ENCODE measurements around the gene GAS2L1.

GAS2L1 gene

GRCh38 chr22:29306835-29307595 lies 565 bp downstream of the GAS2L1 start (continued):
- TF ChIP-seq ZSCAN5A (tag by site-specific recombination; IDR thresholded peaks at IDR 0.05) (no peak), ZNF626 (tag by site-specific recombination; IDR thresholded peaks at IDR 0.05) (no peak), SCRT1 (tag by site-specific recombination; IDR thresholded peaks at IDR 0.05; ENCODE audit: borderline replicate concordance) (no peak), ZNF670 (tag by site-specific recombination; IDR thresholded peaks at IDR 0.05; ENCODE audit: low read depth) (no peak), KLF8 (tag by site-specific recombination; IDR thresholded peaks at IDR 0.05) (peak; percentile 49; the same call in 1 of the 2 replicates), ZNF776 (tag by site-specific recombination; IDR thresholded peaks at IDR 0.05; ENCODE audit: borderline replicate concordance) (no peak), KLF1 (tag by site-specific recombination; IDR thresholded peaks at IDR 0.05) (peak; percentile 71), KLF7 (tag by site-specific recombination; IDR thresholded peaks at IDR 0.05; ENCODE audit: borderline replicate concordance) (no peak), KLF9 (tag by site-specific recombination; IDR thresholded peaks at IDR 0.05; ENCODE audit: low read depth) (peak; percentile 71), ZNF133 (tag by site-specific recombination; IDR thresholded peaks at IDR 0.05) (no peak), ZNF677 (tag by site-specific recombination; IDR thresholded peaks at IDR 0.05) (no peak), ZNF223 (tag by site-specific recombination; IDR thresholded peaks at IDR 0.05) (no peak), SP2 (tag by site-specific recombination; IDR thresholded peaks at IDR 0.05) (peak; percentile 60), ZNF335 (tag by site-specific recombination; conservative IDR thresholded peaks at IDR 0.05) (peak; percentile 39; the same call in 1 of the 2 replicates), MZF1 (tag by site-specific recombination; IDR thresholded peaks at IDR 0.05; ENCODE audit: borderline replicate concordance) (no peak), ZNF404 (tag by site-specific recombination; IDR thresholded peaks at IDR 0.05) (no peak), ZNF324 (tag by site-specific recombination; IDR thresholded peaks at IDR 0.05) (no peak), ZNF701 (tag by site-specific recombination; IDR thresholded peaks at IDR 0.05) (no peak), ZSCAN30 (tag by site-specific recombination; IDR thresholded peaks at IDR 0.05) (no peak), ZNF19 (tag by site-specific recombination; IDR thresholded peaks at IDR 0.05; ENCODE audit: low read depth) (no peak), ZNF692 (tag by site-specific recombination; IDR thresholded peaks at IDR 0.05) (peak; percentile 98)
- TF ChIP-seq, protein P1, sequence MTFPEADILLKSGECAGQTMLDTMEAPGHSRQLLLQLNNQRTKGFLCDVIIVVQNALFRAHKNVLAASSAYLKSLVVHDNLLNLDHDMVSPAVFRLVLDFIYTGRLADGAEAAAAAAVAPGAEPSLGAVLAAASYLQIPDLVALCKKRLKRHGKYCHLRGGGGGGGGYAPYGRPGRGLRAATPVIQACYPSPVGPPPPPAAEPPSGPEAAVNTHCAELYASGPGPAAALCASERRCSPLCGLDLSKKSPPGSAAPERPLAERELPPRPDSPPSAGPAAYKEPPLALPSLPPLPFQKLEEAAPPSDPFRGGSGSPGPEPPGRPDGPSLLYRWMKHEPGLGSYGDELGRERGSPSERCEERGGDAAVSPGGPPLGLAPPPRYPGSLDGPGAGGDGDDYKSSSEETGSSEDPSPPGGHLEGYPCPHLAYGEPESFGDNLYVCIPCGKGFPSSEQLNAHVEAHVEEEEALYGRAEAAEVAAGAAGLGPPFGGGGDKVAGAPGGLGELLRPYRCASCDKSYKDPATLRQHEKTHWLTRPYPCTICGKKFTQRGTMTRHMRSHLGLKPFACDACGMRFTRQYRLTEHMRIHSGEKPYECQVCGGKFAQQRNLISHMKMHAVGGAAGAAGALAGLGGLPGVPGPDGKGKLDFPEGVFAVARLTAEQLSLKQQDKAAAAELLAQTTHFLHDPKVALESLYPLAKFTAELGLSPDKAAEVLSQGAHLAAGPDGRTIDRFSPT (tag by site-specific recombination; IDR thresholded peaks at IDR 0.05), result no peak
- TF ChIP-seq, protein P2, sequence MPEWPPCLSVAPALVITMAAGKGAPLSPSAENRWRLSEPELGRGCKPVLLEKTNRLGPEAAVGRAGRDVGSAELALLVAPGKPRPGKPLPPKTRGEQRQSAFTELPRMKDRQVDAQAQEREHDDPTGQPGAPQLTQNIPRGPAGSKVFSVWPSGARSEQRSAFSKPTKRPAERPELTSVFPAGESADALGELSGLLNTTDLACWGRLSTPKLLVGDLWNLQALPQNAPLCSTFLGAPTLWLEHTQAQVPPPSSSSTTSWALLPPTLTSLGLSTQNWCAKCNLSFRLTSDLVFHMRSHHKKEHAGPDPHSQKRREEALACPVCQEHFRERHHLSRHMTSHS (tag by site-specific recombination; IDR thresholded peaks at IDR 0.05), result no peak
- TF ChIP-seq, protein P3, sequence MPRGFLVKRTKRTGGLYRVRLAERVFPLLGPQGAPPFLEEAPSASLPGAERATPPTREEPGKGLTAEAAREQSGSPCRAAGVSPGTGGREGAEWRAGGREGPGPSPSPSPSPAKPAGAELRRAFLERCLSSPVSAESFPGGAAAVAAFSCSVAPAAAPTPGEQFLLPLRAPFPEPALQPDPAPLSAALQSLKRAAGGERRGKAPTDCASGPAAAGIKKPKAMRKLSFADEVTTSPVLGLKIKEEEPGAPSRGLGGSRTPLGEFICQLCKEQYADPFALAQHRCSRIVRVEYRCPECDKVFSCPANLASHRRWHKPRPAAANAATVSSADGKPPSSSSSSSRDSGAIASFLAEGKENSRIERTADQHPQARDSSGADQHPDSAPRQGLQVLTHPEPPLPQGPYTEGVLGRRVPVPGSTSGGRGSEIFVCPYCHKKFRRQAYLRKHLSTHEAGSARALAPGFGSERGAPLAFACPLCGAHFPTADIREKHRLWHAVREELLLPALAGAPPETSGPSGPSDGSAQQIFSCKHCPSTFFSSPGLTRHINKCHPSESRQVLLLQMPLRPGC (tag by site-specific recombination; IDR thresholded peaks at IDR 0.05), result no peak
- TF ChIP-seq, protein P4, sequence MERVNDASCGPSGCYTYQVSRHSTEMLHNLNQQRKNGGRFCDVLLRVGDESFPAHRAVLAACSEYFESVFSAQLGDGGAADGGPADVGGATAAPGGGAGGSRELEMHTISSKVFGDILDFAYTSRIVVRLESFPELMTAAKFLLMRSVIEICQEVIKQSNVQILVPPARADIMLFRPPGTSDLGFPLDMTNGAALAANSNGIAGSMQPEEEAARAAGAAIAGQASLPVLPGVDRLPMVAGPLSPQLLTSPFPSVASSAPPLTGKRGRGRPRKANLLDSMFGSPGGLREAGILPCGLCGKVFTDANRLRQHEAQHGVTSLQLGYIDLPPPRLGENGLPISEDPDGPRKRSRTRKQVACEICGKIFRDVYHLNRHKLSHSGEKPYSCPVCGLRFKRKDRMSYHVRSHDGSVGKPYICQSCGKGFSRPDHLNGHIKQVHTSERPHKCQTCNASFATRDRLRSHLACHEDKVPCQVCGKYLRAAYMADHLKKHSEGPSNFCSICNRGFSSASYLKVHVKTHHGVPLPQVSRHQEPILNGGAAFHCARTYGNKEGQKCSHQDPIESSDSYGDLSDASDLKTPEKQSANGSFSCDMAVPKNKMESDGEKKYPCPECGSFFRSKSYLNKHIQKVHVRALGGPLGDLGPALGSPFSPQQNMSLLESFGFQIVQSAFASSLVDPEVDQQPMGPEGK (tag by site-specific recombination; IDR thresholded peaks at IDR 0.05), result peak; percentile 66; the same call in 1 of the 2 replicates
- TF ChIP-seq, protein P5, sequence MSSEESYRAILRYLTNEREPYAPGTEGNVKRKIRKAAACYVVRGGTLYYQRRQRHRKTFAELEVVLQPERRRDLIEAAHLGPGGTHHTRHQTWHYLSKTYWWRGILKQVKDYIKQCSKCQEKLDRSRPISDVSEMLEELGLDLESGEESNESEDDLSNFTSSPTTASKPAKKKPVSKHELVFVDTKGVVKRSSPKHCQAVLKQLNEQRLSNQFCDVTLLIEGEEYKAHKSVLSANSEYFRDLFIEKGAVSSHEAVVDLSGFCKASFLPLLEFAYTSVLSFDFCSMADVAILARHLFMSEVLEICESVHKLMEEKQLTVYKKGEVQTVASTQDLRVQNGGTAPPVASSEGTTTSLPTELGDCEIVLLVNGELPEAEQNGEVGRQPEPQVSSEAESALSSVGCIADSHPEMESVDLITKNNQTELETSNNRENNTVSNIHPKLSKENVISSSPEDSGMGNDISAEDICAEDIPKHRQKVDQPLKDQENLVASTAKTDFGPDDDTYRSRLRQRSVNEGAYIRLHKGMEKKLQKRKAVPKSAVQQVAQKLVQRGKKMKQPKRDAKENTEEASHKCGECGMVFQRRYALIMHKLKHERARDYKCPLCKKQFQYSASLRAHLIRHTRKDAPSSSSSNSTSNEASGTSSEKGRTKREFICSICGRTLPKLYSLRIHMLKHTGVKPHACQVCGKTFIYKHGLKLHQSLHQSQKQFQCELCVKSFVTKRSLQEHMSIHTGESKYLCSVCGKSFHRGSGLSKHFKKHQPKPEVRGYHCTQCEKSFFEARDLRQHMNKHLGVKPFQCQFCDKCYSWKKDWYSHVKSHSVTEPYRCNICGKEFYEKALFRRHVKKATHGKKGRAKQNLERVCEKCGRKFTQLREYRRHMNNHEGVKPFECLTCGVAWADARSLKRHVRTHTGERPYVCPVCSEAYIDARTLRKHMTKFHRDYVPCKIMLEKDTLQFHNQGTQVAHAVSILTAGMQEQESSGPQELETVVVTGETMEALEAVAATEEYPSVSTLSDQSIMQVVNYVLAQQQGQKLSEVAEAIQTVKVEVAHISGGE (tag by site-specific recombination; conservative IDR thresholded peaks at IDR 0.05; ENCODE audit: low read depth), result no peak

Measured in HEK293 (cell line).